B cell (primary cell): Measurements from ENCODE around the gene KLRD1.

Experiments
- CTCF ChIP-seq: fragments of 200-600 bp; IDR thresholded peaks from one replicate; pipeline ENCODE4 v1.8.0; 2022; ENCODE audit warnings: antibody characterized with exemption, mild to moderate bottlenecking
- EZH2 ChIP-seq: IDR thresholded peaks from 2 replicates; pipeline ENCODE4 v1.6.1; 2012; ENCODE audit warnings: borderline replicate concordance, low read depth, mild to moderate bottlenecking, moderate library complexity, low read length; ENCODE audit not compliant: insufficient read depth, poor library complexity, severe bottlenecking

DNA sequence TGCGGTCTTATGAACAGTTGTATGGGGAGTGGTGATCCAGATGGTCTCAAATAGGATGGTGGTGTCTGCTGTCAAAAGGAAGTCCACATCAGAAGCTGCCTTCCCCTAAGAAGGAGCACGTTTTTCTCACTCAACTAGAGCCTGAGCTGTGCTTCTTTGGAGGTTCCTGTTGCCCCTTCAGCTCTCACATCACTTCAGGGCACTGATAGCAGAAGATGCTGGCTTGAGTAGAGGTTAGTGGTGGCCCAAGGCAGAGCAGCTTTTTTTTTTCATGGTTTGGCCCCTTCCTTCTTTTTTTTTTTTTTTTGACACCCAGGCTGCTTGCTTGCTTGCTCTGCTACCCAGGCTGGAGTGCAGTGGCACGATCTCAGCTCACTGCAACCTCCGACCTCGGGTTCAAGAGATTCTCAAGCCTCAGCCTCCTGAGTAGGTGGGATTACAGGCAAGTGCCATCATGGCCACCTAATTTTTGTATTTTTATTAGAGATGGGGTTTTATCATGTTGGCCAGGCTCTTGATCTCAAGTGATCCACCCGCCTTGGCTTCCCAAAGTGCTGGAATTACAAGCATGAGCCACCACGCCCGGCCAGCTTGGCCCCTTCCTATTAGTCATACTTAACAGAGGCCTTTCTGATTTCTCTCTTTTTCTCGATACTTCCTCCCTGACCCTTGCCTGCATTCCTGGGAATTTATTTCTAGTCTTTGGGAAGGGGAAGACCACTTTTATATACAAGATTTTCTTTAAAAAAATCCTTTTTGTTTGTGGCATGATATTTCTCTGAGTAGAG, 31.6 kb downstream of the KLRD1 start:
- no peak for TF ChIP-seq CTCF
- no peak for TF ChIP-seq EZH2
